CD4-positive, alpha-beta T cell treated with Interleukin-21 for 1 hour (primary cell): ENCODE measurements around the gene SDC1.

Source experiments
- DNase-seq: peaks from one replicate; pipeline ENCODE4 v3.0.0-alpha.2; 2020

SDC1 gene

GRCh38 chr2:20168048-20168726 is 56.7 kb downstream of the SDC1 start:
- DNase-seq, result no peak

GRCh38 chr2:20167356-20167755 is 57.6 kb downstream of the SDC1 start:
- no peak for DNase-seq

GRCh38 chr2:20165677-20166509 is 59.0 kb downstream of the SDC1 start:
- no peak for DNase-seq

- DNase-seq, result no peak
Measured at GRCh38 chr2:20164734-20165478, 60.0 kb downstream of the SDC1 start.

- no peak for DNase-seq
Measured at GRCh38 chr2:20164061-20164733, 60.7 kb downstream of the SDC1 start.

- DNase-seq, result no peak
Measured at GRCh38 chr2:20159411-20160070, 65.4 kb downstream of the SDC1 start.

- DNase-seq, result no peak
Measured at GRCh38 chr2:20157193-20157891, 67.6 kb downstream of the SDC1 start.

GRCh38 chr2:20156836-20157192 is 68.1 kb downstream of the SDC1 start:
- DNase-seq, result no peak

GRCh38 chr2:20156076-20156759 is 68.7 kb downstream of the SDC1 start:
- DNase-seq, result no peak

GRCh38 chr2:20153131-20153851 is 71.6 kb downstream of the SDC1 start:
- no peak for DNase-seq

GRCh38 chr2:20150806-20151571 is 73.9 kb downstream of the SDC1 start:
- DNase-seq, result peak; percentile 0
